ENCODE results near the gene IL1A. TPM values are rescaled to one million over a fixed set of nuclear protein-coding genes. Genes with fewer than 3 reads are reported as not detected.

IL1A gene
- total and polyA plus RNA-seq, 9 donors, result 0.07 to 0.69 (median 0.12) TPM; not detected in 4

GRCh38 chr2:112787729-112788393 lies 3.6 kb upstream of the IL1A start:
- intact Hi-C loops (cut with DNase I), result no loop called here
- Histone ChIP-seq H3K4me1 (ENCODE audit: insufficient read depth) (no peaks in the 10 kb centered on the region), H3K27ac (no peak overlapping the region), H3K4me3 (no peak overlapping the region), H3K9me3 (no peaks in the 10 kb centered on the region), H3K36me3 (no peaks in the 10 kb centered on the region), H3K27me3 (no peaks in the 10 kb centered on the region)
- TF ChIP-seq POLR2A (IDR thresholded peaks at IDR 0.05), result no peak
- 82 to 88% (median 83%) methylated on average over 4 of the region's 4 CpGs for WGBS, 3 donors
- DNase-seq, result no peak

- Histone ChIP-seq H3K4me1 (ENCODE audit: insufficient read depth) (no peaks in the 10 kb centered on the region), H3K27ac (no peak overlapping the region), H3K36me3 (no peaks in the 10 kb centered on the region), H3K9me3 (no peaks in the 10 kb centered on the region), H3K4me3 (no peak overlapping the region), H3K27me3 (no peaks in the 10 kb centered on the region)
- WGBS, 3 donors, result 81 to 89% (median 88%) methylated on average over 3 of the region's 3 CpGs
- TF ChIP-seq EP300 (IDR thresholded peaks at IDR 0.05) (no peak), CTCF (IDR thresholded peaks at IDR 0.05) (no peak), POLR2A (IDR thresholded peaks at IDR 0.05) (no peak)
- intact Hi-C loops (cut with DNase I), result no loop called here
- DNase-seq, result no peak
Measured at GRCh38 chr2:112787294-112787693, 3.0 kb upstream of the IL1A start.

GRCh38 chr2:112783187-112783714 lies 1.0 kb downstream of the IL1A start:
- H3K27ac ChIP-seq, result no peak overlapping the region
- no peaks in the 10 kb centered on the region for H3K27me3 ChIP-seq
- 82 to 87% (median 85%) methylated on average over 3 of the region's 3 CpGs for WGBS, 3 donors
- H3K36me3 ChIP-seq, result no peaks in the 10 kb centered on the region
- H3K4me1 ChIP-seq (ENCODE audit: insufficient read depth), result no peaks in the 10 kb centered on the region
- no peak for TF ChIP-seq EP300 (IDR thresholded peaks at IDR 0.05)
- no peak for TF ChIP-seq POLR2A (IDR thresholded peaks at IDR 0.05)
- no peak for TF ChIP-seq CTCF (IDR thresholded peaks at IDR 0.05)
- no peak for DNase-seq
- H3K9me3 ChIP-seq, result no peaks in the 10 kb centered on the region
- no peak overlapping the region for H3K4me3 ChIP-seq
- intact Hi-C loops (cut with DNase I), result no loop called here

GRCh38 chr2:112782234-112782799 lies 2.0 kb downstream of the IL1A start:
- no peaks in the 10 kb centered on the region for H3K27me3 ChIP-seq
- 84 to 89% (median 84%) methylated on average over 3 of the region's 3 CpGs for WGBS, 3 donors
- TF ChIP-seq CTCF (IDR thresholded peaks at IDR 0.05) (no peak), EP300 (IDR thresholded peaks at IDR 0.05) (no peak), POLR2A (IDR thresholded peaks at IDR 0.05) (no peak)

GRCh38 chr2:112779598-112779997 lies 4.7 kb downstream of the IL1A start:
- Histone ChIP-seq H3K27ac (no peak overlapping the region), H3K36me3 (no peaks in the 10 kb centered on the region), H3K4me1 (ENCODE audit: insufficient read depth) (no peaks in the 10 kb centered on the region), H3K27me3 (no peaks in the 10 kb centered on the region), H3K4me3 (no peak overlapping the region), H3K9me3 (no peaks in the 10 kb centered on the region)
- WGBS, 3 donors, result 80 to 88% (median 81%) methylated on average over 1 of the region's 1 CpG
- DNase-seq, result no peak
- intact Hi-C loops (cut with DNase I), result no loop called here
- TF ChIP-seq CTCF (IDR thresholded peaks at IDR 0.05), result no peak

More at GRCh38 chr2:112782234-112782799, 2.0 kb downstream of the IL1A start:
- H3K9me3 ChIP-seq, result no peaks in the 10 kb centered on the region
- H3K27ac ChIP-seq, result no peak overlapping the region
- DNase-seq, result no peak
- intact Hi-C loops (cut with DNase I), result no loop called here
- no peak overlapping the region for H3K4me3 ChIP-seq
- H3K4me1 ChIP-seq (ENCODE audit: insufficient read depth), result no peaks in the 10 kb centered on the region
- no peaks in the 10 kb centered on the region for H3K36me3 ChIP-seq
